Stimulated activated effector memory CD8-positive, alpha-beta T cell treated with anti-CD3 and anti-CD28 coated beads, Interleukin-12 subunit alpha, Interleukin-12 subunit beta, amount 100 ng/mL, for 72 hours (primary cell): ENCODE measurements around the gene BAHCC1.
"Not testable (repeated sequence)": the region's sequence is repeated elsewhere in the genome, so short reads cannot be mapped to it uniquely, and the experiment has no call there.

Experiments
- ATAC-seq: fragments of 150-1000 bp; cut with Tn5 transposase; 2 replicates; pipeline ENCODE4 v1.10.0; 2021
- DNase-seq, 2 donors: peaks; one replicate each; pipeline ENCODE4 v3.0.0; 2021 to 2022; ENCODE audit warnings: low spot score in 2 of 2
- H3K27ac Mint-ChIP-seq: one replicate; pipeline ENCODE4 v1.8.0; 2022; ENCODE audit warnings: mild to moderate bottlenecking, mixed read lengths
- H3K36me3 Mint-ChIP-seq: one replicate; pipeline ENCODE4 v1.8.0; 2022; ENCODE audit warnings: mild to moderate bottlenecking, mixed read lengths
- H3K4me1 Mint-ChIP-seq: one replicate; pipeline ENCODE4 v1.8.0; 2022; ENCODE audit warnings: mixed read lengths
- H3K4me3 Mint-ChIP-seq: one replicate; pipeline ENCODE4 v1.8.0; 2022; ENCODE audit warnings: mild to moderate bottlenecking, mixed read lengths
- H3K9me3 Mint-ChIP-seq: one replicate; pipeline ENCODE4 v1.8.0; 2022; ENCODE audit warnings: mixed read lengths

The BAHCC1 gene

GRCh38 chr17:81419886-81420768 lies 24.9 kb downstream of the BAHCC1 start:
- H3K9me3 Mint-ChIP-seq = no peaks in the 10 kb centered on the region
- no peak overlapping the region for H3K27ac Mint-ChIP-seq
- H3K4me1 Mint-ChIP-seq = peaks cover 7% of the 10 kb centered on the region
- ATAC-seq (no peak), DNase-seq (no peak)
- H3K36me3 Mint-ChIP-seq = no peaks in the 10 kb centered on the region
- no peak overlapping the region for H3K4me3 Mint-ChIP-seq

DNA sequence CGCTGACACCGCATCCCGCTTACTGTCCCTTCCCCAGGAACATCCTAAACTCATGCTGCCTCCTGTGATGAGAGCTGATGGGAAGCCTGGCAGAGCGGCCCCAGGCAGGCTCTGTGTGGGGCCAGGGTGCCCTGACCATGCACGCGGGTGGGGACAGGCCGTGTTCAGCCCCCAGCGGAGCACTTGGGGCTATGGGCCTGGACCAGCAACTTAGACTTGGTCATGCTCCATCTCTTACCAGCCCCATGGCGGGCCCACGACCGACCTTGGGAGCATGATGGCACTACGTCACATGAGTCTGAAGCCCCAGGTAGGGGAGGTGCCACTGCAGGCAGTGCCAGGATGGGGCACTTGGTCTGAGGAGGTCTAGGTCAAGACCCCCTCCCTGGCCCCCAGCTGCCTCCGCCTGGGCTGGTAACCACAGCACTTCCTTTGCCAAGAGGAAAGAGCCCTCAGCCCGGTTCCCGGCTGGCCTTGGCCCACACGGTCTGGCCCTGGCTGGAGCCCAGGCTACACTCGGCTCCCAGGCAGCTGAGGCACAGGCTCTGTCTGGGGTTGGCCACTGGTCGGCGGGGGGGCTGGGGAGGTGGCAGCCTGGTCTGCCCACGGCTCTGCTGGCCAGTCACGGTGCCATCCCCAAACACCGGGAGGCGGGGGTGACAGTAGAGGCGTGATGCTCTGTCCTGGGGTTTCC lies 25.7 kb downstream of the BAHCC1 start:
- DNase-seq = no peak
- ATAC-seq = no peak

DNA sequence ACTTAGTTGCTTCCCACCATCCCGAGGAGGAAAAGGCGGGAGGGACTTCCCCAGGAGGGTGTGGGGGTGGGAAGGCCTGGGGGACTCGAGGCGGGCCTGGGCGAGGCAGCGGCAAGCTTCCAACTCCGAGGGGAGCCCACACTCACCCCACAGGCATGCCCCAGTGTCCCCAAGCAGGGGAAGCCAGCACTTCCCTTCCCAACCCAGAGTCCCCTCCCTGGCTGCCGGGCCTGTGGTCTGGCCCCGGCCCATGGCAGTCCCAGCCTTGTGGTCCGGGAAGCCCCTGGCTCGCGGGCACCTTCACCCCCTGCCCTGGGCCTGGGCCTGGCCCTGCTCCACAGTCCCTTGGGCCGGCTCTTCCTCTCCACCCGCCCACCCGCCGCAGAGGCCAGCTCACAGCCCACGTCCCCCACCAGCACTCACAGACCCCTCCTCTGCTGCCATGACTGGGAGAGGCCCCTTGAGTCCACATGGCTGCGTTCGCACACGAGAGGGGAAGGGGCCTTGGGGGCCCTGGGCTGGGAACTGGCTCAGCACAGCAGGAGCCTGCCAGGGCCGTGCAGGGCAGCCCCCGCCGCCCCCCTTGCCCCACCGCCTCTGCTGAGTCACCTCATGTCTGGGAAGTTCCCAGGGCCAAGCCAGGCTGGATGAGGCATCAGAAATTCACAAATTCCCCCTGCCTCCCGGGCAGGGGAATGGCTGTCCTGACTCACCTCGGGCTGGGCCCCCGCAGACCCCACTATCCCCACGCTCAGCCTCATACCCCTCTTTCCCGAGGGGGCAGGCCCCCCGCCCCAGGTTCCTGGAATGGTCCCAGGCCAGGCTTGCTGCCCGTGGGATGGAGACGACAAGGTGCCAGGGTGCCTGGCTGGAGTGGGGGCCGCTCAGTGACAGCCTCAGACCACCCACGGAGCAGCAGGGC lies 27.8 kb downstream of the BAHCC1 start:
- H3K4me3 Mint-ChIP-seq = no peak overlapping the region
- ATAC-seq = no peak
- no peak for DNase-seq
- peaks cover 6% of the 10 kb centered on the region for H3K4me1 Mint-ChIP-seq
- no peaks in the 10 kb centered on the region for H3K9me3 Mint-ChIP-seq
- no peak overlapping the region for H3K27ac Mint-ChIP-seq
- no peaks in the 10 kb centered on the region for H3K36me3 Mint-ChIP-seq

More for the DNA sequence above, 25.7 kb downstream of the BAHCC1 start:
- Mint-ChIP-seq H3K4me3 (no peak overlapping the region), H3K9me3 (no peaks in the 10 kb centered on the region), H3K4me1 (peaks cover 5% of the 10 kb centered on the region), H3K27ac (no peak overlapping the region), H3K36me3 (no peaks in the 10 kb centered on the region)

GRCh38 chr17:81423698-81424071 lies 28.4 kb downstream of the BAHCC1 start:
- Mint-ChIP-seq H3K9me3 (no peaks in the 10 kb centered on the region), H3K27ac (no peak overlapping the region)
- ATAC-seq = no peak

GRCh38 chr17:81424151-81425017 lies 29.1 kb downstream of the BAHCC1 start:
- DNase-seq (peak in 1 of 2 donors; percentile 62), ATAC-seq (no peak)
- no peak overlapping the region for H3K4me3 Mint-ChIP-seq
- H3K36me3 Mint-ChIP-seq = no peaks in the 10 kb centered on the region
- peaks cover 6% of the 10 kb centered on the region for H3K4me1 Mint-ChIP-seq
- H3K27ac Mint-ChIP-seq = no peak overlapping the region
- no peaks in the 10 kb centered on the region for H3K9me3 Mint-ChIP-seq

More at GRCh38 chr17:81423698-81424071, 28.4 kb downstream of the BAHCC1 start:
- no peak for DNase-seq
- H3K4me3 Mint-ChIP-seq = no peak overlapping the region
- H3K36me3 Mint-ChIP-seq = no peaks in the 10 kb centered on the region
- H3K4me1 Mint-ChIP-seq = peaks cover 6% of the 10 kb centered on the region

- H3K4me3 Mint-ChIP-seq, H3K27ac Mint-ChIP-seq, H3K4me1 Mint-ChIP-seq, H3K36me3 Mint-ChIP-seq, H3K9me3 Mint-ChIP-seq, ATAC-seq, DNase-seq: not testable (repeated sequence)
These were observed 29.8 kb downstream of the BAHCC1 start for GRCh38 chr17:81425041-81425440.

DNA sequence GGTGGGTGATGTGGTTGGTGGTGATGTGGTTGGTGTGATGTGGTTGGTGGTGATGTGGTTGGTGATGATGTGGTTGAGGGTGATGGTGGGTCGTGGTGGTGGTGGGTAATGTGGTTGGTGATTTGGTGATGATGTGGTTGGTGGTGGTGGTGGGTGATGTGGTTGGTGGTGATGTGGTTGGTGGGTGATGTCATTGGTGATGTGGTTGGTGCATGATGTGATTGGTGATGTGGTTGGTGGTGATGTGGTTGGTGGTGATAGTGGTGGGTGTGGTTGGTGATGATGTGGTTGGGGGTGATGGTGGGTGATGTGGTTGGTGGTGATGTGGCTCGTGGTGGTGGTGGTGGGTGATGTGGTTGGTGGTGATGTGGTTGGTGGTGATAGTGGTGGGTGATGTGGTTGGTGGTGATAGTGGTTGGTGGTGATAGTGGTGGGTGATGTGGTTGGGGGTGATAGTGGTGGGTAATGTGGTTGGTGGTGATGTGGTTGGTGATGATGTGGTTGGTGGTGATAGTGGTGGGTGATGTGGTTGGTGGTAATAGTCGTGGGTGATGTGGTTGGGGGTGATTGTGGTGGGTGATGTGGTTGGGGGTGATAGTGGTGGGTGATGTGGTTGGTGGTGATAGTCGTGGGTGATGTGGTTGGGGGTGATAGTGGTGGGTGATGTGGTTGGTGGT lies 30.6 kb downstream of the BAHCC1 start:
- H3K27ac Mint-ChIP-seq, H3K4me3 Mint-ChIP-seq, ATAC-seq, H3K36me3 Mint-ChIP-seq, H3K4me1 Mint-ChIP-seq, H3K9me3 Mint-ChIP-seq: not testable (repeated sequence)
- peak in 1 of 2 donors; percentile 79 for DNase-seq

DNA sequence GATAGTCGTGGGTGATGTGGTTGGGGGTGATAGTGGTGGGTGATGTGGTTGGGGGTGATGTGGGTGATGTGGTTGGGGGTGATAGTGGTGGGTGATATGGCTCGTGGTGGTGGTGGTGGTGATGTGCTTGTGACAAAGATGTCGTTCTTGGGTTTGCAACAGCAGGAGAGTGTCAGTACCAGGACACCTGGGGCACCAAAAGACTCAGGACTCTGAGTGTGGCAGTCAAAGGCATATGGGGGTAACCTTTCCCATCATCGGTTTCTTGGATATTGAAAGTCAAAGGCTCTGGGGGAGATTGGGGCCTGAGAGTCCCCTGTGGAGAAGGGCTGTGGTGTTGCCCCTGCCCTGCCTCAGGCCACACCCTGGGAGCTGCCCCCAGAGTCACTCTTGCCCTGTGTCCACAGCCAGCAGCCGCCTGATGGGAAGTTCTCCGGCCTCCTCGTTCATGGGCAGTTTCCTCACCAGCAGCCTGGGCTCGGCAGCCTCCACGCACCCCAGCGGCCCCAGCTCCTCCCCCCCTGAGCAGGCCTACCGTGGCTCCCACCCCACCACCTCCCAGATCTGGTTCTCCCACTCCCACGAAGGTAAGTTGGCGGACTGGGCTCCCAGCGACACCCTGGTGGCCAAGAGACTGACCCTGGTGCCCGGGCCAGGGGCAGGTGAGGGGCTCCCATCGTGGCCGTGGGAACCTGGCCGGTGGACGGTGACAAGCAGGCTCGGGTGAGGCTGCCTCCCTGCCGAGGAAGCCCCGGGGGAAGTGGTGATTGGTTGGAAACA lies 31.3 kb downstream of the BAHCC1 start:
- ATAC-seq = no peak
- Mint-ChIP-seq H3K27ac (no peak overlapping the region), H3K4me1 (peaks cover 6% of the 10 kb centered on the region), H3K36me3 (no peaks in the 10 kb centered on the region), H3K4me3 (no peak overlapping the region), H3K9me3 (no peaks in the 10 kb centered on the region)
- DNase-seq = peak in 1 of 2 donors; percentile 58

DNA sequence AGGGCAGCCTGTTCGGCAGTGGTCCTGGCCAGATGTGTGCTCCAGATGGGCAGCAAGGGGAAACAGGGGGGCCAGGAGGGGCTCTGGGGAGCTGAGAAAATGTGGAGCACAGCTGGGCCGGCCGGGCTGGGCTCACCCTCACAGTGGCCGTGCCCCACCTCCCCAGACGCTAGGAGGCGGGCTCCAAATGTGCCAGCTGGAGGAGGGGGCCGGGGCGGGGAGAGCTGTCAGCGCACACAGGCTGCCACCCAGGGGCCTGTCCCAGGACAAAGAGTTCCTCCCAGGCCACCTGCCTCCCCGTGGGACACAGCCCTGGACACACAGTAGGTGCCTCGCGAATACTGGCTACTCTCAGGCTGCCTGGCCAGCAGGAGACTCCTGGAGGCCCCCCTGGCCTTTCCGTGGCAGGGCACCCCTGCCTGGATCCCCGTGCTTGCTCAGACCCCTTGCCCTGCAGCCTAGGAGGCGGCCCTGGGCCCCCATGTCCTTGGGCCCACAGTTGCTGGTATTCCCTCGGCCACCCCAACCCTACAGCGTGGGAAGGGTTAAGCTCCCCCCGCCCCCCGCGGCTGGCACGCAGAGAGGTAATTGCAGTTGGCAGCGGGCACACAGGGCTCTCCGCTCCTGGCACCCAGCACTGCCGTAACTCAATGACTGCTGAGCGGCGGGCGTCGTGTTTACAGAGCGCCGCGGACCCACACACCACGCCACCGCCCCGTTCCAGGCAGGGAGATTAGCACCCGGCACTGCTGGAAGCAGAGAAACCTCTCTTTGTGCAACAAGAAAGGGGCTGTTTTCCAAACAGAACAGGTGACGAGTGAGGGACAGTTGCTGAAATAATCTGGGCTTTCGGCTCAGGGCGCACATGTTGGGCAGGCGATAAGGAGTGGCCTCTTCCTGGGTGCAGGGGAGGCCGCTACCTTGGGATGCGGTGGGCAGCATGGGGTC lies 32.2 kb downstream of the BAHCC1 start:
- Mint-ChIP-seq H3K9me3 (no peaks in the 10 kb centered on the region), H3K36me3 (no peaks in the 10 kb centered on the region), H3K27ac (no peak overlapping the region), H3K4me1 (peaks cover 6% of the 10 kb centered on the region), H3K4me3 (no peak overlapping the region)
- DNase-seq = no peak
- ATAC-seq = peak; percentile 20

DNA sequence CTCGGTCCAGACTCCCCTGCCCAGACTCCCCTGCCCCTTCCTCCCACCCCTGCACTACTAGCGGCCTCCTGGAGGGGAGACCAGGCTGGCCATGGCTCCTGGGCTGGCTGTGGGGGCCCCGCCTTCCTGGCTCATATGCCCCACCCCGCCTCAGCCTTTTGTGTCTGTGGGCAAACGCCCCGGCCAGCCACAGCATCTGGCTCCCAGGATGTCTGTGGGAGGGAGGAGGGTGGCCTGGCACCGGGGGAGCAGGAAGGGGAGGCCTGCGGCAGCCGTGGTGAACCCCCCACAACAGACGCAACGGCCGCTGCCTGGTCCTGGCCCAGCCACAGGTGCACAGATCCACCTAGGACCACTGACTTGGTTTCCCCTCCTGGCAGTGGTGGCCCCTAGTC lies 32.9 kb downstream of the BAHCC1 start:
- H3K27ac Mint-ChIP-seq = no peak overlapping the region
- no peak overlapping the region for H3K4me3 Mint-ChIP-seq
- DNase-seq (no peak), ATAC-seq (peak; percentile 45)
- H3K9me3 Mint-ChIP-seq = no peaks in the 10 kb centered on the region
- H3K36me3 Mint-ChIP-seq = no peaks in the 10 kb centered on the region
- peaks cover 6% of the 10 kb centered on the region for H3K4me1 Mint-ChIP-seq

DNA sequence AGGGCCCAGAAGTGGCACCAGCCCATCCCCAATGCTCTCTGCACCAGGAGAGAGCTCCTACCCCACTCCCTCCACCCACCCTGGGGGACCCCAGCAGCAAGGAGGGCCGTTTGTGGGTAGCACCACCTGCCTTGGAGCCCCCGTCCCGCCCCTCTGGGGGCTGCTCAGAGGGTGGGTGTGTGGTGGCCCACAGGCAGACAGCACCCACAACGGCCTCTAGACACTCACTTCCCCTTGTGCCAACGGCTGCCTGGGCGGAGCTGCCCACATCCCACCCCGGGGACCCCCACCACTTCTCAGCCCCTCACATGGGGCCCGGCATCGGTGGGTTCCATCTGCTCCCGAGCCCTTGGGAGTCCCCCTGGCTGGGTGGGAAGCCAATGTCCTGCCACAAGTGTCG lies 33.3 kb downstream of the BAHCC1 start:
- H3K27ac Mint-ChIP-seq = no peak overlapping the region
- no peak overlapping the region for H3K4me3 Mint-ChIP-seq
- H3K4me1 Mint-ChIP-seq = peaks cover 6% of the 10 kb centered on the region
- no peaks in the 10 kb centered on the region for H3K36me3 Mint-ChIP-seq
- H3K9me3 Mint-ChIP-seq = no peaks in the 10 kb centered on the region
- ATAC-seq (no peak), DNase-seq (no peak)

GRCh38 chr17:81428948-81429774 lies 33.9 kb downstream of the BAHCC1 start:
- no peak overlapping the region for H3K27ac Mint-ChIP-seq
- peaks cover 6% of the 10 kb centered on the region for H3K4me1 Mint-ChIP-seq
- no peak overlapping the region for H3K4me3 Mint-ChIP-seq
- no peaks in the 10 kb centered on the region for H3K36me3 Mint-ChIP-seq
- H3K9me3 Mint-ChIP-seq = no peaks in the 10 kb centered on the region
- peak in 1 of 2 donors; percentile 60 for DNase-seq
- ATAC-seq = peak; percentile 29
